SK-N-SH treated with all-trans-retinoic acid at 6 μM for 48 hours (cell line): Measurements from ENCODE around the gene NFYA.

Experiments
- ATAC-seq: fragments of 200-7000 bp; cut with Tn5 transposase; 3 replicates; pipeline ENCODE4 v1.9.1; 2020; ENCODE audit warnings: mild to moderate bottlenecking, moderate library complexity
- ARNTL ChIP-seq: fragments of 450-650 bp; formaldehyde crosslinking; IDR thresholded peaks from 2 replicates; pipeline ENCODE4 v1.5.0; 2020; ENCODE audit warnings: low read depth, mild to moderate bottlenecking, moderate library complexity, borderline replicate concordance
- BACH2 ChIP-seq: fragments of 250-450 bp; sonication (Bioruptor Pico); IDR thresholded peaks from 2 replicates; pipeline ENCODE4 v1.9.0; 2021; ENCODE audit warnings: mild to moderate bottlenecking, borderline replicate concordance
- CSDC2 ChIP-seq: fragments of 250-450 bp; sonication (Bioruptor Pico); IDR thresholded peaks from 2 replicates; pipeline ENCODE4 v1.5.0; 2020; ENCODE audit warnings: mild to moderate bottlenecking, moderate library complexity
- ESRRG ChIP-seq: fragments of 250-450 bp; sonication (Bioruptor Pico); IDR thresholded peaks from 2 replicates; pipeline ENCODE4 v1.6.1; 2021; ENCODE audit warnings: mild to moderate bottlenecking
- GLIS3 ChIP-seq: fragments of 250-450 bp; sonication (Bioruptor Pico); IDR thresholded peaks from 2 replicates; pipeline ENCODE4 v1.5.0; 2020; ENCODE audit warnings: mild to moderate bottlenecking, moderate library complexity
- ISL1 ChIP-seq: fragments of 250-450 bp; sonication (Bioruptor Pico); IDR thresholded peaks from 2 replicates; pipeline ENCODE4 v2.1.2; 2022; ENCODE audit warnings: mild to moderate bottlenecking, moderate library complexity
- OSR1 ChIP-seq: fragments of 250-450 bp; sonication (Bioruptor Pico); IDR thresholded peaks from 2 replicates; pipeline ENCODE4 v1.8.0; 2022; ENCODE audit warnings: moderate library complexity, mild to moderate bottlenecking, inconsistent platforms
- PPARA ChIP-seq: fragments of 250-450 bp; sonication (Bioruptor Pico); IDR thresholded peaks from 2 replicates; pipeline ENCODE4 v1.5.0; 2020; ENCODE audit warnings: mild to moderate bottlenecking, borderline replicate concordance
- RARB ChIP-seq: fragments of 250-450 bp; sonication (Bioruptor Pico); IDR thresholded peaks from 2 replicates; pipeline ENCODE4 v1.8.0; 2021; ENCODE audit warnings: mild to moderate bottlenecking, moderate library complexity
- SNAI2 ChIP-seq: fragments of 250-450 bp; sonication (Bioruptor Pico); IDR thresholded peaks from 2 replicates; pipeline ENCODE4 v1.5.0; 2020; ENCODE audit warnings: mild to moderate bottlenecking, moderate library complexity
- TCF4 ChIP-seq: fragments of 250-450 bp; sonication (Bioruptor Pico); IDR thresholded peaks from 2 replicates; pipeline ENCODE4 v1.8.0; 2021; ENCODE audit warnings: mild to moderate bottlenecking, moderate library complexity, borderline replicate concordance
- TOX ChIP-seq: fragments of 250-450 bp; sonication (Bioruptor Pico); IDR thresholded peaks from 2 replicates; pipeline ENCODE4 v1.8.0; 2021; ENCODE audit warnings: mild to moderate bottlenecking, moderate library complexity, borderline replicate concordance
- ZC3H10 ChIP-seq: fragments of 250-450 bp; sonication (Bioruptor Pico); IDR thresholded peaks from 2 replicates; pipeline ENCODE4 v1.5.1; 2021; ENCODE audit warnings: mild to moderate bottlenecking, moderate library complexity
- ZFP3 ChIP-seq: fragments of 250-450 bp; sonication (Bioruptor Pico); IDR thresholded peaks from 2 replicates; pipeline ENCODE4 v1.5.0; 2020; ENCODE audit warnings: mild to moderate bottlenecking, moderate library complexity
- ZFP30 ChIP-seq: fragments of 450-650 bp; formaldehyde crosslinking; IDR thresholded peaks from 2 replicates; pipeline ENCODE4 v1.5.0; 2022; ENCODE audit warnings: mild to moderate bottlenecking, moderate library complexity
- ZNF565 ChIP-seq: fragments of 450-650 bp; formaldehyde crosslinking; conservative IDR thresholded peaks from 2 replicates; pipeline ENCODE4 v1.5.0; 2020; ENCODE audit warnings: low read depth, mild to moderate bottlenecking, moderate library complexity
- ZNF70 ChIP-seq: fragments of 450-650 bp; formaldehyde crosslinking; IDR thresholded peaks from 2 replicates; pipeline ENCODE4 v1.5.0; 2020; ENCODE audit warnings: mild to moderate bottlenecking, moderate library complexity
- ZNF8 ChIP-seq: fragments of 450-650 bp; formaldehyde crosslinking; IDR thresholded peaks from 2 replicates; pipeline ENCODE4 v1.5.0; 2020; ENCODE audit warnings: mild to moderate bottlenecking, moderate library complexity
- TF ChIP-seq, protein P1 (sequence below): fragments of 250-450 bp; sonication (Bioruptor Pico); IDR thresholded peaks from 2 replicates; pipeline ENCODE4 v1.5.1; 2021; ENCODE audit warnings: mild to moderate bottlenecking, moderate library complexity
- TF ChIP-seq, protein P2 (sequence below): fragments of 250-450 bp; sonication (Bioruptor Pico); IDR thresholded peaks from 2 replicates; pipeline ENCODE4 v1.5.0; 2020; ENCODE audit warnings: mild to moderate bottlenecking, moderate library complexity
- TF ChIP-seq, protein P3 (sequence below): fragments of 250-450 bp; sonication (Bioruptor Pico); IDR thresholded peaks from 2 replicates; pipeline ENCODE4 v1.8.0; 2020; ENCODE audit warnings: mild to moderate bottlenecking, moderate library complexity, borderline replicate concordance
- TF ChIP-seq, protein P4 (sequence below): fragments of 250-450 bp; sonication (Bioruptor Pico); IDR thresholded peaks from 2 replicates; pipeline ENCODE4 v1.5.1; 2020; ENCODE audit warnings: low read depth, mild to moderate bottlenecking, moderate library complexity

Gene NFYA

DNA sequence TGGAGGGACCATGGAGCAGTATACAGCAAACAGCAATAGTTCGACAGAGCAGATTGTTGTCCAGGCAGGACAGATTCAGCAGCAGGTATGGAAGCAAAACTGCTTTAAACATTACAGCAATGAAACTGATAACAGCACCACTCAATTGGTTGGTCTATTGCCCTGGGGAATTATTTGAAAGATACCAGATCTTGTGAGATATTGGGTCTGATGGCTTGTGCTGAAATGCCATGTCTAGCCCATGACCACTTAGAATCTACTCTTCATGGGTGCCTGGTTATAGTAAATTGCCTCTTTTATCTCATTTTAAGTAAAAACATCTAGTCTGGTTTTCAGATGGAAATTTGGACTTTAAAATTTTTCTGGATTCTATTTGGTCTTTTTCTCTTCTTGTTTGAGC is 6.3 kb downstream of the NFYA start:
- TF ChIP-seq ZNF565 (CRISPR knock-in tag) (no peak), SNAI2 (no peak), ZNF70 (CRISPR knock-in tag) (no peak), TOX (CRISPR knock-in tag) (no peak), TCF4 (peak; percentile 47; the same call in 1 of the 2 replicates)
- TF ChIP-seq, protein P1, sequence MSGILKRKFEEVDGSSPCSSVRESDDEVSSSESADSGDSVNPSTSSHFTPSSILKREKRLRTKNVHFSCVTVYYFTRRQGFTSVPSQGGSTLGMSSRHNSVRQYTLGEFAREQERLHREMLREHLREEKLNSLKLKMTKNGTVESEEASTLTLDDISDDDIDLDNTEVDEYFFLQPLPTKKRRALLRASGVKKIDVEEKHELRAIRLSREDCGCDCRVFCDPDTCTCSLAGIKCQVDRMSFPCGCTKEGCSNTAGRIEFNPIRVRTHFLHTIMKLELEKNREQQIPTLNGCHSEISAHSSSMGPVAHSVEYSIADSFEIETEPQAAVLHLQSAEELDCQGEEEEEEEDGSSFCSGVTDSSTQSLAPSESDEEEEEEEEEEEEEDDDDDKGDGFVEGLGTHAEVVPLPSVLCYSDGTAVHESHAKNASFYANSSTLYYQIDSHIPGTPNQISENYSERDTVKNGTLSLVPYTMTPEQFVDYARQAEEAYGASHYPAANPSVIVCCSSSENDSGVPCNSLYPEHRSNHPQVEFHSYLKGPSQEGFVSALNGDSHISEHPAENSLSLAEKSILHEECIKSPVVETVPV (CRISPR knock-in tag), result no peak
- no peak for ATAC-seq

DNA sequence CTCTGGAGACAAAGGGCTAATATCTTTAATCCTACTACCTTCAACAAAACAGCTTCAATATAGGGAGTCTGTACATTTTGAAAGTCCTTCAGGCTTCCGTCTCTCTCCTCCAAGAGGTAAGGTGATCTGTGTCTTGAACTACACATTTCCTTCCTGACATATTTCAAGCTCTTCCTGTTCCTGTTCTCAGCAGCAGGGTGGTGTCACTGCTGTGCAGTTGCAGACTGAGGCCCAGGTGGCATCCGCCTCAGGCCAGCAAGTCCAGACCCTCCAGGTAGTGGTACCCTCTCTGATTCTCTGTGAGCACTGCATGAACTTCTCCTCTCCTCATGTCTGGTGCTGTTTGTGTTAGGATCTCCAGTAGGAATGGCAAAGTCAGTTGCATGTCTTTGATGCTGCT is 7.8 kb downstream of the NFYA start:
- TF ChIP-seq ARNTL (CRISPR knock-in tag) (no peak), ZFP3 (CRISPR knock-in tag) (no peak), SNAI2 (no peak), ZNF565 (CRISPR knock-in tag) (no peak), CSDC2 (no peak), ZC3H10 (no peak), BACH2 (no peak), PPARA (CRISPR knock-in tag) (no peak), ISL1 (no peak), GLIS3 (CRISPR knock-in tag) (no peak), ESRRG (no peak), TOX (CRISPR knock-in tag) (no peak), ZNF8 (CRISPR knock-in tag) (no peak)
- TF ChIP-seq, protein P2, sequence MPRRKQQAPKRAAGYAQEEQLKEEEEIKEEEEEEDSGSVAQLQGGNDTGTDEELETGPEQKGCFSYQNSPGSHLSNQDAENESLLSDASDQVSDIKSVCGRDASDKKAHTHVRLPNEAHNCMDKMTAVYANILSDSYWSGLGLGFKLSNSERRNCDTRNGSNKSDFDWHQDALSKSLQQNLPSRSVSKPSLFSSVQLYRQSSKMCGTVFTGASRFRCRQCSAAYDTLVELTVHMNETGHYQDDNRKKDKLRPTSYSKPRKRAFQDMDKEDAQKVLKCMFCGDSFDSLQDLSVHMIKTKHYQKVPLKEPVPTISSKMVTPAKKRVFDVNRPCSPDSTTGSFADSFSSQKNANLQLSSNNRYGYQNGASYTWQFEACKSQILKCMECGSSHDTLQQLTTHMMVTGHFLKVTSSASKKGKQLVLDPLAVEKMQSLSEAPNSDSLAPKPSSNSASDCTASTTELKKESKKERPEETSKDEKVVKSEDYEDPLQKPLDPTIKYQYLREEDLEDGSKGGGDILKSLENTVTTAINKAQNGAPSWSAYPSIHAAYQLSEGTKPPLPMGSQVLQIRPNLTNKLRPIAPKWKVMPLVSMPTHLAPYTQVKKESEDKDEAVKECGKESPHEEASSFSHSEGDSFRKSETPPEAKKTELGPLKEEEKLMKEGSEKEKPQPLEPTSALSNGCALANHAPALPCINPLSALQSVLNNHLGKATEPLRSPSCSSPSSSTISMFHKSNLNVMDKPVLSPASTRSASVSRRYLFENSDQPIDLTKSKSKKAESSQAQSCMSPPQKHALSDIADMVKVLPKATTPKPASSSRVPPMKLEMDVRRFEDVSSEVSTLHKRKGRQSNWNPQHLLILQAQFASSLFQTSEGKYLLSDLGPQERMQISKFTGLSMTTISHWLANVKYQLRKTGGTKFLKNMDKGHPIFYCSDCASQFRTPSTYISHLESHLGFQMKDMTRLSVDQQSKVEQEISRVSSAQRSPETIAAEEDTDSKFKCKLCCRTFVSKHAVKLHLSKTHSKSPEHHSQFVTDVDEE (CRISPR knock-in tag), result no peak
- TF ChIP-seq, protein P3, sequence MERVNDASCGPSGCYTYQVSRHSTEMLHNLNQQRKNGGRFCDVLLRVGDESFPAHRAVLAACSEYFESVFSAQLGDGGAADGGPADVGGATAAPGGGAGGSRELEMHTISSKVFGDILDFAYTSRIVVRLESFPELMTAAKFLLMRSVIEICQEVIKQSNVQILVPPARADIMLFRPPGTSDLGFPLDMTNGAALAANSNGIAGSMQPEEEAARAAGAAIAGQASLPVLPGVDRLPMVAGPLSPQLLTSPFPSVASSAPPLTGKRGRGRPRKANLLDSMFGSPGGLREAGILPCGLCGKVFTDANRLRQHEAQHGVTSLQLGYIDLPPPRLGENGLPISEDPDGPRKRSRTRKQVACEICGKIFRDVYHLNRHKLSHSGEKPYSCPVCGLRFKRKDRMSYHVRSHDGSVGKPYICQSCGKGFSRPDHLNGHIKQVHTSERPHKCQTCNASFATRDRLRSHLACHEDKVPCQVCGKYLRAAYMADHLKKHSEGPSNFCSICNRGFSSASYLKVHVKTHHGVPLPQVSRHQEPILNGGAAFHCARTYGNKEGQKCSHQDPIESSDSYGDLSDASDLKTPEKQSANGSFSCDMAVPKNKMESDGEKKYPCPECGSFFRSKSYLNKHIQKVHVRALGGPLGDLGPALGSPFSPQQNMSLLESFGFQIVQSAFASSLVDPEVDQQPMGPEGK (CRISPR knock-in tag), result no peak
- TF ChIP-seq, protein P1 (CRISPR knock-in tag), result no peak
- TF ChIP-seq, protein P4, sequence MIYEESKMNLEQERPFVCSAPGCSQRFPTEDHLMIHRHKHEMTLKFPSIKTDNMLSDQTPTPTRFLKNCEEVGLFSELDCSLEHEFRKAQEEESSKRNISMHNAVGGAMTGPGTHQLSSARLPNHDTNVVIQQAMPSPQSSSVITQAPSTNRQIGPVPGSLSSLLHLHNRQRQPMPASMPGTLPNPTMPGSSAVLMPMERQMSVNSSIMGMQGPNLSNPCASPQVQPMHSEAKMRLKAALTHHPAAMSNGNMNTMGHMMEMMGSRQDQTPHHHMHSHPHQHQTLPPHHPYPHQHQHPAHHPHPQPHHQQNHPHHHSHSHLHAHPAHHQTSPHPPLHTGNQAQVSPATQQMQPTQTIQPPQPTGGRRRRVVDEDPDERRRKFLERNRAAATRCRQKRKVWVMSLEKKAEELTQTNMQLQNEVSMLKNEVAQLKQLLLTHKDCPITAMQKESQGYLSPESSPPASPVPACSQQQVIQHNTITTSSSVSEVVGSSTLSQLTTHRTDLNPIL (CRISPR knock-in tag), result no peak
- no peak for ATAC-seq

DNA sequence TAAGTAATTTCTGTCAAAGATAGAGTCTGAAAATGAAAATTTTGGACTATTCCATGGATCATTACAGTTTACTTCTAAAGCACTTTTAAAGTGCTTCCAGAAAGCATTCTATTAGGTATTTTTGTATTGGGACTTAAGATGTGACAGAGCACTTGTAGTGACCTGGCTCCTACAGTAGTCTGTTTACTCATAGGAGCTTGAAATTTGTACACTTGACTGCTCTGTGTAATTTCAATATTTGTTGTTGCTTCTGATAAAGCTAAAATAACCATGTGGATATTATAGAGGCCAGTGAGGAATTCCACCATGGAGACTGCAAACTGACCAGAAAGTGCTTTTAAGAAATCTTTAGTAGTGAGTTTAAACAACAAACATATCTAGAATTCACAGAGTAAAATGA is 10.3 kb downstream of the NFYA start:
- ATAC-seq, result no peak
- TF ChIP-seq ARNTL (CRISPR knock-in tag), result no peak
- TF ChIP-seq RARB (CRISPR knock-in tag), result no peak
- no peak for TF ChIP-seq OSR1 (CRISPR knock-in tag)
- TF ChIP-seq, protein P4 (CRISPR knock-in tag), result no peak
- TF ChIP-seq TOX (CRISPR knock-in tag), result no peak
- no peak for TF ChIP-seq TCF4
- TF ChIP-seq, protein P3 (CRISPR knock-in tag), result no peak
- no peak for TF ChIP-seq PPARA (CRISPR knock-in tag)
- TF ChIP-seq ZNF70 (CRISPR knock-in tag), result no peak
- no peak for TF ChIP-seq ZFP30
- no peak for TF ChIP-seq ZFP3 (CRISPR knock-in tag)
- no peak for TF ChIP-seq ZNF565 (CRISPR knock-in tag)
- TF ChIP-seq SNAI2, result no peak
- TF ChIP-seq, protein P1 (CRISPR knock-in tag), result no peak
- no peak for TF ChIP-seq CSDC2
- TF ChIP-seq ISL1, result no peak
